ENCODE data around the gene CAMK1D. TPM values are rescaled to one million over a fixed set of nuclear protein-coding genes. Genes with fewer than 3 reads are reported as not detected.
A peak's percentile ranks its signal among the peaks of the same experiment; 100 is the strongest.

The CAMK1D gene
- total and polyA plus RNA-seq, 2 donors (not counting 3 experiments of a cell fraction or from before 2014, with no cell fraction given), result 0.37 to 4.2 TPM

- dilution Hi-C loops (cut with MboI; ENCODE audit: extremely low pct_ligation_motif_present, low sequenced_read_pairs) (no loop called here), intact Hi-C loops (cut with micrococcal nuclease) (no loop called here)
- CTCF ChIA-PET, result interaction anchor here (0.9 to 1.5 kb wide), 3 partner anchors 26 to 566 kb away, joined by 3 to 4 read pairs (median 4); no protein-coding TSS in a partner anchor
- H2AFZ ChIP-seq (ENCODE audit: low read depth, low read length), result no peak overlapping the region
- no peaks in the 10 kb centered on the region for H3K27me3 ChIP-seq (ENCODE audit: control insufficient read depth in 2 of 2, insufficient read depth in 2 of 2, low read length in 2 of 2)
- no peaks in the 10 kb centered on the region for H3K9me3 ChIP-seq (replicated peaks; ENCODE audit: control insufficient read depth, insufficient read depth, low read length)
- no peaks in the 10 kb centered on the region for H3K79me2 ChIP-seq (ENCODE audit: control insufficient read depth, insufficient read depth, low read length)
- H4K20me1 ChIP-seq (replicated peaks; ENCODE audit: control insufficient read depth, extremely low read depth, insufficient read depth, low read length), result no peaks in the 10 kb centered on the region
- no peak overlapping the region for H3K9ac ChIP-seq (replicated peaks; ENCODE audit: extremely low read depth, insufficient read depth, low read length)
- no peak for DNase-seq (ENCODE audit: low read depth, low spot score)
- H3K27ac ChIP-seq (ENCODE audit: insufficient read depth, low read depth, low read length), result no peak overlapping the region
- FAIRE-seq, result no peak
- no peak overlapping the region for H3K4me3 ChIP-seq (replicated peaks in 1 of 3; ENCODE audit: insufficient read depth in 1 of 3, low read depth in 1 of 3, low read length in 3 of 3)
- peaks cover 14% of the 10 kb centered on the region for H3K4me1 ChIP-seq (ENCODE audit: control insufficient read depth, extremely low read depth, insufficient read depth, low read length)
- no TSS peak for BruUV-seq (replicated peaks)
- POLR2A ChIA-PET, result no interaction called here
- TF ChIP-seq JUN (IDR thresholded peaks at IDR 0.05; ENCODE audit: borderline replicate concordance, insufficient read depth, insufficient read length, low read depth) (no peak), POLR2AphosphoS5 (IDR thresholded peaks at IDR 0.05; ENCODE audit: insufficient read depth, low read depth, low read length) (no peak), CTCF (IDR thresholded peaks at IDR 0.05; ENCODE audit: extremely low read depth in 1 of 2, insufficient read depth in 1 of 2, low read depth in 1 of 2, low read length in 2 of 2) (no peak), POLR2A (IDR thresholded peaks at IDR 0.05; ENCODE audit: low read depth, low read length) (no peak), GATA2 (IDR thresholded peaks at IDR 0.05; ENCODE audit: insufficient read depth, insufficient read length, low read depth, low read length) (peak; percentile 29)
- H3K4me2 ChIP-seq (ENCODE audit: insufficient read depth, low read length), result no peak overlapping the region
- H3K36me3 ChIP-seq (ENCODE audit: control insufficient read depth in 2 of 2, extremely low read depth in 1 of 2, insufficient read depth in 2 of 2, low read length in 2 of 2), result no peaks in the 10 kb centered on the region
- H3K9me1 ChIP-seq (replicated peaks; ENCODE audit: control insufficient read depth, extremely low read depth, insufficient read depth, low read length), result no peaks in the 10 kb centered on the region
Observed at GRCh38 chr10:12534824-12535223, 185.5 kb downstream of the CAMK1D start.

GRCh38 chr10:12535656-12536055 lies 186.3 kb downstream of the CAMK1D start:
- Histone ChIP-seq H3K79me2 (ENCODE audit: control insufficient read depth, insufficient read depth, low read length) (no peaks in the 10 kb centered on the region), H3K4me3 (replicated peaks in 1 of 3; ENCODE audit: insufficient read depth in 1 of 3, low read depth in 1 of 3, low read length in 3 of 3) (no peak overlapping the region), H3K27ac (ENCODE audit: insufficient read depth, low read depth, low read length) (no peak overlapping the region), H3K36me3 (ENCODE audit: control insufficient read depth in 2 of 2, extremely low read depth in 1 of 2, insufficient read depth in 2 of 2, low read length in 2 of 2) (no peaks in the 10 kb centered on the region), H3K9me3 (replicated peaks; ENCODE audit: control insufficient read depth, insufficient read depth, low read length) (no peaks in the 10 kb centered on the region), H2AFZ (ENCODE audit: low read depth, low read length) (no peak overlapping the region), H3K4me2 (ENCODE audit: insufficient read depth, low read length) (no peak overlapping the region), H3K27me3 (ENCODE audit: control insufficient read depth in 2 of 2, insufficient read depth in 2 of 2, low read length in 2 of 2) (no peaks in the 10 kb centered on the region), H3K9me1 (replicated peaks; ENCODE audit: control insufficient read depth, extremely low read depth, insufficient read depth, low read length) (no peaks in the 10 kb centered on the region), H3K9ac (replicated peaks; ENCODE audit: extremely low read depth, insufficient read depth, low read length) (no peak overlapping the region), H4K20me1 (replicated peaks; ENCODE audit: control insufficient read depth, extremely low read depth, insufficient read depth, low read length) (no peaks in the 10 kb centered on the region), H3K4me1 (ENCODE audit: control insufficient read depth, extremely low read depth, insufficient read depth, low read length) (peaks cover 14% of the 10 kb centered on the region)
- DNase-seq (ENCODE audit: low read depth, low spot score) (no peak), FAIRE-seq (no peak)
- ChIA-PET CTCF (interaction anchor here (0.6 kb wide), 1 partner anchor 85 kb away, joined by 3 read pairs; no protein-coding TSS in a partner anchor), POLR2A (no interaction called here)
- dilution Hi-C loops (cut with MboI; ENCODE audit: extremely low pct_ligation_motif_present, low sequenced_read_pairs), result no loop called here
- no TSS peak for BruUV-seq (replicated peaks)
- intact Hi-C loops (cut with micrococcal nuclease), result no loop called here
- TF ChIP-seq MYC (IDR thresholded peaks at IDR 0.05; ENCODE audit: low read depth, low read length), result no peak

Measured in endothelial cell of umbilical vein (primary cell).